ENCODE results near the gene RBFOX2.
"Not testable (repeated sequence)": the region's sequence is repeated elsewhere in the genome, so short reads cannot be mapped to it uniquely, and the experiment has no call there.

RBFOX2 gene

GRCh38 chr22:35728639-35729308 is 299.9 kb downstream of the RBFOX2 start:
- peak; percentile 16 for DNase-seq

DNA sequence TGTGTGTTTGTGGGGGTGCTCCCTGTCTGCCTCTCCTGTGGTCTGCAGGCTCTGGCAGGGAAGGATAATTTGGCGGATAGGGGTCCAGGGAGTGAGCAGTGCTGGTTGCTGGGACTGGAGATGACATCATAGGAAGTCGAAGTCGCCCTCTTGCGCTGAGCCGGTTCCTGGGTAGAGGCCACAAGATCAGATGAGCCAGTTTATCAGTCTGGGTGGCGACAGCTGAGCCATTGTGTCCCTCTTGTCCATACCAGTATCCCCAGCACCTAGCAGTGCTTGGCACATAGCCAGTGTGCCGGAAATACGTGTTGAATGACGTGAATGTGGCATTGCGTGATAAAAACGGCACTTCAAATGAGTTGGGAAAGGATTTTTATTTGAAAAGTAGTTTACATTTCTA is 301.2 kb downstream of the RBFOX2 start:
- DNase-seq: no peak

- no peak for DNase-seq
Measured at GRCh38 chr22:35726933-35727332, 301.7 kb downstream of the RBFOX2 start.

DNA sequence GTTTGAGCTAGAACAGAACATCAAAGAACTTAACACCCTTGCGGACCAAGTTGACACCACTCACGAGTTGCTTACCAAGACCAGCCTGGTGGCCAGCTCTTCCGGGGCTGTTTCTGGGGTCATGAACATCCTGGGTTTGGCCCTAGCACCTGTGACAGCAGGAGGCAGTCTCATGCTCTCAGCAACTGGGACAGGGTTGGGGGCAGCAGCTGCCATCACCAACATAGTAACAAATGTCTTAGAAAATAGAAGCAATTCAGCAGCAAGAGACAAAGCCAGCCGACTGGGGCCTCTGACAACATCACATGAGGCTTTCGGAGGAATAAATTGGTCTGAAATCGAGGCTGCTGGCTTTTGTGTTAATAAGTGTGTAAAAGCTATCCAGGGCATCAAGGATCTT is 302.2 kb downstream of the RBFOX2 start:
- DNase-seq: no peak

DNA sequence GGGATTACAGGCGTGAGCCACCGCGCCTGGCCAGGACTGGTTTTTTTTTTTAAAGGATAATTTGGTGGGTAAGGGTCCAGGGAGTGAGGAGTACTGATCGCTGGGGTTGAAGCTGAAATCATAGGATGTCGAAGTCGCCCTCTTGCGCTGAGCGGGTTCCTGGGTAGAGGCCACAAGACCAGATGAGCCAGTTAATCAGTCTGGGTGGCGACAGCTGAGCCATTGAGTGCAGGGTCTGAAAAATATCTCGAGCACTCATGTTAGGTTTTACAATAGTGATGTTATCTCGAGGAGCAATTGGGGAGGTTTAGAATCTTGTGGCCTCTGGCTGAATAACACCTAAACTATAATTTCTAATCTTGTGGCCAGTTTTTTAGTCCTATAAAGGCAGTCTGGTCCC is 303.1 kb downstream of the RBFOX2 start:
- DNase-seq: no peak

DNA sequence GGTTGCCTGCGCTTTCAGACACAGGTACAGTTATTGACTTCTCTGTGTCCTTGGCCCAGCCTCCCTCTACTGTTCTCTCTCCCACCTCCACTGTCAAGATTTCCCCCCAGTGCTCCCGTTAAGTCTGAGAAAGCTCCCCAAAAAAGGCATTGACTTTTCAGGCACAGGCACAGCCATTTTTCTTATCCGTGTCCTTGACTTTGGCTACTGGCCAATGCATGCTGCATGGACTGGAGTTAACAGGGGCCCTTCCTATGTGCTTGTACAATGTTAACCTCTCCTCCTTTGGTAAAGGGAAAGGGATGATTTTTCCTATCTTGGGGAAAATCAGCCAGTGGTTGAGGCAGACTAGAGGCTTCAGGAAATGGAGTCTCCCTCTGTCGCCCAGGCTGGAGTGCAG is 306.7 kb downstream of the RBFOX2 start:
- DNase-seq: no peak

DNA sequence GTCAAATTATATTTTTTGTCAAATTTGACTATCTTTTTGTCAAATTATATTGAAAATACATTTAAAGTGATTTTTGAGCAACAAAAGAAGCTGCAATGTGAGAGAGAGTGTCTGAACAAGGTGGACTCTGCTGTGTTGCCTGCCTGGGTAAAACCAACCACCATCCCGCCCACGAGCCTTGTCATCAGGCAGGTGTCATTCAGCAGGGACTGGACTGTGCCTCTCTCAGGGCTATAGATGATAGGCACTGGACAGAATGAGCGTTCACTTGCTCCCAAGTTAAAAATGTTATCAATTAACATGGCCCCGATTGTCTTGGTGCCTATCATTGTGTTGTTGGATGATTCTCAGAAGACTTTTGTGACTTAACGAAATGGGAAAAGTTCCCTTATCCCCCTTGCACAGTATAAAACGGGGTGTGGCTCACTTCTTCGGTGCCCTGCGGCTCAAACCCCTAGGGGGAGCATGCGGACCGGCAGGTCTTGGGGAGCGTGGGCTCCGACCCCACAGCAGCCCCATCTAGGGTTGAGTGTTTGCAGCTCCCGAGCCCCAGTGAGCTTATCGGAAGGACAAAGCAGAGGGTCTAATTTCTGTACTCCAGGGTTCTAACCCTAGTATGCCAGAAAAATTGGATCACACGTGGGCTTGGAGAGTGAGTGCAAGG is 309.3 kb downstream of the RBFOX2 start:
- no peak for DNase-seq

DNA sequence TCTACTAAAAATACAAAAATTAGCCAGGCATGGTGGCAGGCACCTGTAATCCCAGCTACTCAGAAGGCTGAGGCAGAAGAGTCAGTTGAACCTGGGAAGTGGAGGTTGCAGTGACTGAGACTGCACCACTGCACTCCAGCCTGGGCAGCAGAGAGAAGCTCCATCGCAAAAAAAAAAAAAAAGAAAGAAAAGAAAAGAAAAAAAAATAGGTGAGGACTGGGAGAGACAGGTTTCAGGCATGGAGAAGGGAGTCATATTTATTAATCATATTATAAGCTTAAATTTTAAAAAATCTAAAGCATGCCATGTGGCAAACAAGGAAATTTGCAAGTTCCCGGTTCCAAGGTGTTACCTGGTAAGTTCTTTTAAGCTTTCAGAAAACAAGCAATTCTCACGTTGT is 311.1 kb downstream of the RBFOX2 start, which contains the start of gene APOL5:
Gene APOL5, plus strand, starts transcription at position 301 of the 400 bp plus-strand sequence. Its CDS starts 0 bp downstream, at position 301.
- no peak for DNase-seq

DNA sequence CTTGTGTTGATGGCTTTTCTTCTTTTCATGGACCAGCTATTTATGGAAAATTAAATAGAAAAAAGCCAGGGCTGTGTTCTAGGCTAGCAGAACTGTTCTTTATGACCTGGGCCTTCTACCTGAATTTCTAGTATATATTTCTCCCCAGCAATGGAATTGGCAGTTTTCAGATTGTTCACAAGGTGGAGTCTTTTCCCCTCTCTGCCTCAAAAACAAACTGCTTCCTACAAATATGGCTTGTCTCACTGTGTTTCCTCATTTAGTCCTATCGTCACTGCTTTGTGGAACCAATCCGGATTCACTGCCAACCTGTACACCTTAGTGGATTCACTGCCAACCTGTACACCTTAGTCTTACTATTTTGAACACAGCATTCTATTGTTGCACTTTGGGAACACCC is 316.0 kb downstream of the RBFOX2 start:
- DNase-seq: no peak

GRCh38 chr22:35711336-35711735 is 317.3 kb downstream of the RBFOX2 start:
- no peak for DNase-seq

DNA sequence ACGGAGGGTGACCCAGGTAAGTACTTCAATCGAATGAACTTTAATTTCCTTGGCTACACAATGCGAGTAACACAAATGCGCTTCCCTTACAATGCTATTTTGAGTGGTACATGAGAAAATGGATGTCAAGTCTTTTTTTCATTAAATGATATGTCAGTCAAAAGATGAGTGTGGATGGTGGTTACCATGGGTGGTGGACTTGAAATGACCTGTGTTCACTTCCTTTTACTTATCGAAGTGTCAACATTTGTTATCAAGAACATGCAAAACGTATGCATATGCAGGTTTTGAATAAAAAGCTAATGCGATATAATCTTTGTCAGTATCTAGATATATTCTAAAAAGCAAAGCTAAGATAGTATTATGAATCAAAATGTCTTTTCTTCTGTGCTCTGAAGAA is 319.7 kb downstream of the RBFOX2 start:
- DNase-seq: no peak

GRCh38 chr22:35708453-35708852 is 320.2 kb downstream of the RBFOX2 start:
- no peak for DNase-seq

- DNase-seq: no peak
Measured at GRCh38 chr22:35705141-35705540, 323.5 kb downstream of the RBFOX2 start.

DNA sequence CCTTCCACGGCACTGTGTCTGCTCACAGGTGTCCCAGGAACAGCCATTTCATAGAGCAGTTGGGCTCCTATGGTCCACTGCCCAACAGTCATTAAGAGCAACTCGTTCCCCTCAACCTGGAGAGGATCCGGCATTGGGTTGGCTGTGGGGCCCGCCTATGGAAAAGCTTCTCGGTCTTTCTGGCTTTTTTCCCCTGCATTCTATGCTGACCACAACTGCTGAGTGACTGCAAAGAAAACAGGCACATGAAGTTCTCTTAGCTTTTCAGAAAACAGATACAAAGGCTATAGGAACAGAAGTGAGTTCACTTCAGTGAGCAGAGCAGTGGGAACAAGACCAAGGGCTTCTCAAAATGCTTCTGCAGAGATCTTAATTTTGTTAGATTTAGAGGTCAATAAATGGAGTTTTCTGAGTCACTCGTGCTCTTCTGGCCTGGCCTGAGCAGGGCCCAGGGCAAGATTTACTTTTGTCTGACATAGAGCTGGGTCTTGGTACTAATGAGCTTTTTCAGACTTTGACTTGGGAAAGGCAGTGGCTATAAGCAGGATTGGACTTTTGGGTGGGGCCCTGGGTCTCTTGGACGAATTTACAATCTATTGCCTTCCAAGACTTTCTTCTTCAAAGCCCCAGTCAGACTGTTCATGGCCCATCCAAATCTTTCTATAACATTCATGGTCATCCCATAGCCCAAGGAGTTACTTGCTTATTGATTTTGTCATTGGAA is 324.6 kb downstream of the RBFOX2 start:
- no peak for DNase-seq

GRCh38 chr22:35699852-35700251 is 328.8 kb downstream of the RBFOX2 start:
- DNase-seq: not testable (repeated sequence)

- DNase-seq: no peak
Measured at GRCh38 chr22:35697142-35697541, 331.5 kb downstream of the RBFOX2 start.

DNA sequence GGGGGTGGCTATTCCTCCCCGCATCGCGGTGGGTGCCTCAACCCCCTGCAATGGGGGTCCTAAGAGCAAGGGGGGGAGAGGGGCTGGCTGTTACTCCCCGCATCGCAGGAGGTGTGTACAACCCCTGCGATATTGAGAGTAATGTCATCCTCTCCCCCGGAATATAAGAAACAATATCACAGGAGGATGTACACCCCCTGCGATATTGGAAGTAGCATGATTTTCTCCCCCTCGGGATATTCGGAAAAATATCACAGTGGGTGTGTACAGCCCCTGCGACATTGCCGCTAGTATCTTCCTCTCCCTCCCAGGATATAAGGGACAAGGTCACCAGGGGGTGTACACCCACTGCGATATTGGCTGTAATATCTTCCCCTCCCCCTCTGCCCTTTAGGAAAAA is 333.4 kb downstream of the RBFOX2 start:
- no peak for DNase-seq

DNA sequence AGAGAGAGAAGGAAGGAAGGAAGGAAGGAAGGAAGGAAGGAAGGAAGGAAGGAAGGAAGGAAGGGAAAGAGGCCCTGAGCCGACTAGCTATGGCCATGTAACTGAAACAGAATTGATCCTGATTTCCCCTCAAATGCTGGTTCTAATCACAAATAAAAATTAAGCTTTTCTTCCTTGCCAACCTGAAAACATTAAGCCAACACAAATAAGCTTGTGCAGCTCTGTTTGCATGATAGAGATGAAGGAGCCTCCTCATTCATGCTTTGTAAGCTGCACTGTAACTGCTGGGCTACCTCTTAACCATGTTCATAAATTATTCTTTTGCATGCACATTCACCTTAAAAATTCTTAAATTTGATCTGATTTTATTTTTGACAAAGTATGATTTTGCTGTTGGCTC is 338.6 kb downstream of the RBFOX2 start:
- DNase-seq: no peak

- DNase-seq: no peak
Measured at GRCh38 chr22:35688913-35689675, 339.5 kb downstream of the RBFOX2 start.

Measured in NCI-H748 treated with DMSO at 0.1 percent for 48 hours (cell line).